H1 (cell line): Measurements from ENCODE around the gene EFEMP2. TPM values are rescaled to one million over a fixed set of nuclear protein-coding genes. Genes with fewer than 3 reads are reported as not detected.

Experiments used
- CTCF ChIA-PET: fragments of 300-600 bp; sonication (Branson Sonifier 250); formaldehyde crosslinking; loops from one replicate; lab custom pipeline; 2021; ENCODE audit not compliant: partially characterized antibody; lab: Charles Lee
- POLR2A ChIA-PET: fragments of 300-600 bp; sonication (Branson Sonifier 250); formaldehyde crosslinking; loops from one replicate; lab custom pipeline; 2021; ENCODE audit warnings: inconsistent platforms; ENCODE audit not compliant: partially characterized antibody; lab: Charles Lee
- DNase-seq, 2 experiments: peaks; one replicate each; pipeline versions ENCODE4 v3.0.0 to v3.0.0-alpha.2; 2010 to 2022; ENCODE audit warnings: low spot score in 2 of 2, low read depth in 1 of 2, mixed read lengths in 1 of 2
- FAIRE-seq: peaks from 2 replicates; lab custom pipeline; 2011; peaks lifted over from hg19 to GRCh38; lab: Jason Lieb, UNC
- H2AFZ ChIP-seq: 2 replicates; pipeline ENCODE4 v1.8.1; 2012; ENCODE audit warnings: low read length, inconsistent platforms
- H2AK5ac ChIP-seq: 2 replicates; pipeline ENCODE4 v1.6.1; 2013; ENCODE audit warnings: low read depth, low read length
- H2BK120ac ChIP-seq: replicated peaks from 2 replicates; pipeline ENCODE3; 2013; ENCODE audit warnings: low read depth, low read length, inconsistent platforms
- H2BK12ac ChIP-seq: 2 replicates; pipeline ENCODE4 v1.6.1; 2013; ENCODE audit warnings: low read depth, low read length
- H2BK15ac ChIP-seq: 2 replicates; pipeline ENCODE4 v1.6.1; 2013; ENCODE audit warnings: low read length
- H2BK20ac ChIP-seq: 2 replicates; pipeline ENCODE4 v1.6.1; 2013; ENCODE audit warnings: low read length
- H2BK5ac ChIP-seq: 2 replicates; pipeline ENCODE4 v1.6.1; 2013; ENCODE audit warnings: low read depth, low read length
- H3K14ac ChIP-seq: 2 replicates; pipeline ENCODE4 v1.6.1; 2013; ENCODE audit warnings: inconsistent platforms; ENCODE audit not compliant: insufficient read length
- H3K18ac ChIP-seq: 2 replicates; pipeline ENCODE4 v1.6.1; 2013; ENCODE audit warnings: low read length; ENCODE audit errors: extremely low read depth
- H3K23ac ChIP-seq: 2 replicates; pipeline ENCODE4 v1.6.1; 2013; ENCODE audit warnings: inconsistent platforms; ENCODE audit not compliant: insufficient read length
- H3K23me2 ChIP-seq: 2 replicates; pipeline ENCODE4 v1.6.1; 2013; ENCODE audit warnings: low read depth, low read length
- H3K27ac ChIP-seq: 2 replicates; pipeline ENCODE4 v1.6.1; 2011; ENCODE audit warnings: low read depth, low read length, inconsistent platforms
- H3K27me3 ChIP-seq, 4 experiments: replicated peaks in 1 of 4; 1 replicate in 1 of 4; 2 replicates in 3 of 4; pipeline versions ENCODE4 v1.6.1 to v1.8.1; 2011 to 2013; ENCODE audit warnings: low read length in 3 of 4, mild to moderate bottlenecking in 3 of 4, inconsistent platforms in 2 of 4, mixed read lengths in 2 of 4, moderate library complexity in 1 of 4; ENCODE audit not compliant: control insufficient read depth in 3 of 4, insufficient read depth in 3 of 4; ENCODE audit errors: extremely low read depth in 1 of 4
- H3K36me3 ChIP-seq, 4 experiments: 2 replicates each; pipeline versions ENCODE4 v1.6.1 to v1.8.1; 2011 to 2013; ENCODE audit warnings: mild to moderate bottlenecking in 4 of 4, low read length in 3 of 4, moderate library complexity in 2 of 4, control low read depth in 1 of 4, inconsistent platforms in 1 of 4; ENCODE audit not compliant: insufficient read depth in 4 of 4, control insufficient read depth in 2 of 4
- H3K4ac ChIP-seq: replicated peaks from 2 replicates; pipeline ENCODE3; 2013; ENCODE audit warnings: low read length, low read depth, mixed read lengths, inconsistent platforms; ENCODE audit not compliant: insufficient read length
- H3K4me1 ChIP-seq, 4 experiments: replicated peaks in 1 of 4; 1 replicate in 1 of 4; 2 replicates in 3 of 4; pipeline versions ENCODE4 v1.6.1 to v1.8.1; 2011 to 2013; ENCODE audit warnings: low read length in 3 of 4, inconsistent platforms in 2 of 4, mixed read lengths in 1 of 4; ENCODE audit not compliant: insufficient read depth in 4 of 4, control insufficient read depth in 3 of 4
- H3K4me2 ChIP-seq, 2 experiments: 2 replicates each; pipeline versions ENCODE4 v1.6.1 to v1.8.1; 2011 to 2013; ENCODE audit warnings: low read depth in 2 of 2, low read length in 2 of 2, control low read depth in 1 of 2, inconsistent platforms in 1 of 2, mild to moderate bottlenecking in 1 of 2; ENCODE audit not compliant: insufficient read depth in 1 of 2
- H3K4me3 ChIP-seq, 4 experiments: fragments of 200-600, 300-600 bp in 1 of 4; sonication (generic), shearing (Covaris generic), sonication (Bioruptor Twin) in 1 of 4; 2 replicates each; pipeline versions ENCODE4 v1.5.1 to v1.8.1; 2011 to 2016; ENCODE audit warnings: low read length in 4 of 4, low read depth in 3 of 4, control low read depth in 2 of 4, inconsistent platforms in 2 of 4, mild to moderate bottlenecking in 2 of 4, mixed read lengths in 1 of 4, moderate library complexity in 1 of 4; ENCODE audit not compliant: insufficient read depth in 2 of 4; ENCODE audit errors: extremely low read depth in 1 of 4
- H3K56ac ChIP-seq: replicated peaks from 2 replicates; pipeline ENCODE3; 2013; ENCODE audit warnings: low read depth, mild to moderate bottlenecking, mixed read lengths, low read length, inconsistent platforms; ENCODE audit not compliant: insufficient read length
- H3K79me1 ChIP-seq: 2 replicates; pipeline ENCODE4 v1.6.1; 2013; ENCODE audit warnings: low read depth, low read length, control low read depth
- H3K79me2 ChIP-seq, 2 experiments: 2 replicates each; pipeline versions ENCODE4 v1.6.1 to v1.8.1; 2012 to 2013; ENCODE audit warnings: low read length in 2 of 2, mild to moderate bottlenecking in 2 of 2, inconsistent platforms in 1 of 2; ENCODE audit not compliant: insufficient read depth in 2 of 2, control insufficient read depth in 1 of 2
- H3K9ac ChIP-seq, 4 experiments: replicated peaks in 1 of 4; 1 replicate in 1 of 4; 2 replicates in 3 of 4; pipeline versions ENCODE4 v1.6.1 to v1.8.1; 2011 to 2013; ENCODE audit warnings: low read depth in 3 of 4, low read length in 3 of 4, control low read depth in 2 of 4, mild to moderate bottlenecking in 2 of 4, moderate library complexity in 2 of 4, inconsistent platforms in 1 of 4; ENCODE audit errors: extremely low read depth in 1 of 4
- H3K9me3 ChIP-seq, 2 experiments: 2 replicates each; pipeline versions ENCODE4 v1.6.1 to v1.8.1; 2012 to 2013; ENCODE audit warnings: mild to moderate bottlenecking in 2 of 2, moderate library complexity in 2 of 2, control low read depth in 1 of 2, inconsistent platforms in 1 of 2, low read depth in 1 of 2, low read length in 1 of 2, mixed read lengths in 1 of 2; ENCODE audit not compliant: insufficient read depth in 2 of 2
- H4K20me1 ChIP-seq, 2 experiments: replicated peaks in 1 of 2; 2 replicates each; pipeline versions ENCODE3 to v1.8.1; 2011 to 2013; ENCODE audit warnings: inconsistent platforms in 2 of 2, low read length in 2 of 2, mild to moderate bottlenecking in 1 of 2; ENCODE audit not compliant: insufficient read depth in 2 of 2, control insufficient read depth in 1 of 2
- H4K5ac ChIP-seq: 2 replicates; pipeline ENCODE4 v1.6.1; 2013; ENCODE audit warnings: low read length, low read depth, mixed read lengths, inconsistent platforms; ENCODE audit not compliant: insufficient read length
- H4K8ac ChIP-seq: 2 replicates; pipeline ENCODE4 v1.8.0; 2013; ENCODE audit warnings: mild to moderate bottlenecking, moderate library complexity, low read length, inconsistent platforms; ENCODE audit not compliant: insufficient read depth; ENCODE audit errors: extremely low read depth
- H4K91ac ChIP-seq: replicated peaks from 2 replicates; pipeline ENCODE3; 2013; ENCODE audit warnings: low read length, mixed read lengths, inconsistent platforms; ENCODE audit not compliant: insufficient read length
- CHD2 ChIP-seq: IDR thresholded peaks from 2 replicates; pipeline ENCODE4 v1.6.1; 2012; ENCODE audit warnings: low read length, improper control_type of control experiment
- POLR2AphosphoS5 ChIP-seq: IDR thresholded peaks from 2 replicates; pipeline ENCODE4 v1.6.1; 2011; ENCODE audit warnings: low read depth, low read length
- RXRA ChIP-seq: IDR thresholded peaks from 2 replicates; pipeline ENCODE4 v1.6.1; 2011; ENCODE audit warnings: low read depth, mild to moderate bottlenecking, low read length, moderate library complexity; ENCODE audit not compliant: insufficient read depth
- SAP30 ChIP-seq: fragments of 300-600 bp; sonication (generic); IDR thresholded peaks from 2 replicates; pipeline ENCODE4 v1.7.1; 2012; ENCODE audit warnings: low read length, moderate library complexity, mild to moderate bottlenecking, inconsistent platforms; ENCODE audit not compliant: insufficient read depth, insufficient replicate concordance
- SIN3A ChIP-seq, 2 experiments: IDR thresholded peaks in 1 of 2; conservative IDR thresholded peaks in 1 of 2; 2 replicates each; pipeline ENCODE4 v1.6.1; 2011 to 2012; ENCODE audit warnings: low read length in 2 of 2, improper control_type of control experiment in 1 of 2, low read depth in 1 of 2, mild to moderate bottlenecking in 1 of 2
- SUZ12 ChIP-seq: fragments of 200-600 bp; sonication (generic); IDR thresholded peaks from 2 replicates; pipeline ENCODE4 v1.6.1; 2012; ENCODE audit warnings: mild to moderate bottlenecking, inconsistent platforms, low read length, moderate library complexity, mixed read lengths
- WGBS, 2 experiments: shearing (Covaris generic) in 1 of 2; methylation state at CpG; one replicate each; pipeline versions ENCODE4 v1.1.6 to v1.1.7; 2013 to 2015; ENCODE audit warnings: low lambda C conversion rate in 2 of 2, mixed read lengths in 2 of 2, inconsistent platforms in 1 of 2, low coverage in 1 of 2, missing lambda C conversion rate in 1 of 2; ENCODE audit not compliant: insufficient replicate concordance in 2 of 2, insufficient coverage in 1 of 2, insufficient read length in 1 of 2; ENCODE audit errors: extremely low coverage in 1 of 2, missing lambda C conversion rate in 1 of 2; 5-methylcytosine and 5-hydroxymethylcytosine counted together
- polyA plus RNA-seq, 7 experiments: library from polyadenylated mRNA; depleted of rRNA in 3 of 7; stranded (reverse) in 5 of 7; unstranded in 2 of 7; fragments of >200 nt in 5 of 7; fragments of 200-250 nt in 2 of 7; gene quantifications; 1 replicate in 5 of 7; 2 replicates in 1 of 7; 4 replicates in 1 of 7; pipeline versions ENCODE4 v1.2.1 to v1.2.3, GENCODE V29; 2011 to 2013; ENCODE audit warnings: missing spikeins in 2 of 7, mixed read lengths in 2 of 7
- total RNA-seq: library from RNA; stranded (reverse); fragmentation: NEBNext Ultra II Directional; extraction: Animal tissue kit (Norgen Biotek cat#: 25700); gene quantifications from 2 replicates; pipeline ENCODE4 v1.2.1, GENCODE V29; 2021

Gene EFEMP2
- total and polyA plus RNA-seq, 2 of the 8 experiments (the other 6 are each of a cell fraction or from before 2014, with no cell fraction given): 8.8 to 17.2 TPM

GRCh38 chr11:65847746-65848145, 24.9 kb downstream of the EFEMP2 start:
- H3K4me2 ChIP-seq: no peak overlapping the region
- WGBS, 2 experiments: 78% methylated on average over 3 of the region's 3 CpGs; no CpG with 5 or more reads in 1 of the 2 experiments
- H4K8ac ChIP-seq: no peak overlapping the region
- H4K5ac ChIP-seq: no peak overlapping the region
- no peak overlapping the region for H3K18ac ChIP-seq
- H3K14ac ChIP-seq: no peak overlapping the region
- no peaks in the 10 kb centered on the region for H3K79me1 ChIP-seq
- ChIA-PET POLR2A (interaction anchor here (8.0 to 38.3 kb wide), 2 partner anchors 9 to 27 kb away, joined by 67 to 1071 read pairs; partner anchors contain the start of genes CCDC85B, CFL1, CTSW and EFEMP2), CTCF (interaction anchor here (0.7 to 15.2 kb wide), 6 partner anchors 14 to 205 kb away, joined by 4 to 283 read pairs (median 28); partner anchors contain the start of genes CCDC85B, CFL1, CTSW and FIBP)
- peaks cover 0 to 2% of the 10 kb centered on the region in 2 experiments for H4K20me1 ChIP-seq
- H3K4ac ChIP-seq: no peak overlapping the region
- no peak overlapping the region for H3K4me3 ChIP-seq
- FAIRE-seq (no peak), DNase-seq (no peak)
- H2BK15ac ChIP-seq: no peak overlapping the region
- H4K91ac ChIP-seq: no peak overlapping the region
- H2BK12ac ChIP-seq: no peak overlapping the region
- H2AFZ ChIP-seq: no peak overlapping the region
- H3K36me3 ChIP-seq: peaks cover 0 to 6% (median 4%) of the 10 kb centered on the region in 4 experiments; a peak in 5 of 8 replicates
- H2BK20ac ChIP-seq: no peak overlapping the region
- no peaks in the 10 kb centered on the region for H3K23me2 ChIP-seq
- H3K9me3 ChIP-seq: peaks cover 7 to 10% of the 10 kb centered on the region in 2 experiments; a peak in 2 of 4 replicates
- H3K4me1 ChIP-seq: peaks cover 0 to 4% (median under 1%) of the 10 kb centered on the region in 4 experiments; a peak in 4 of 7 replicates
- no peak overlapping the region for H3K23ac ChIP-seq
- H3K27me3 ChIP-seq: no peaks in the 10 kb centered on the region; a peak in 1 of 7 replicates
- no peak overlapping the region for H3K27ac ChIP-seq
- H2BK120ac ChIP-seq: no peak overlapping the region
- H3K56ac ChIP-seq: no peak overlapping the region
- H2AK5ac ChIP-seq: no peak overlapping the region
- no peak overlapping the region for H2BK5ac ChIP-seq
- no peak for TF ChIP-seq SUZ12
- no peak for TF ChIP-seq SAP30
- no peak for TF ChIP-seq SIN3A (conservative IDR thresholded peaks at IDR 0.05 in 1 of 2, IDR thresholded peaks at IDR 0.05 in 1 of 2; ENCODE audit: low read depth in 1 of 2, low read length in 2 of 2)
- no peak for TF ChIP-seq POLR2AphosphoS5
- TF ChIP-seq RXRA: no peak
- no peak for TF ChIP-seq CHD2
- H3K79me2 ChIP-seq: no peaks in the 10 kb centered on the region
- H3K9ac ChIP-seq: no peak overlapping the region
